HG03060 (cell line): ENCODE results near the gene SGMS1.

Experiments
- ATAC-seq: cut with Tn5 transposase; IDR thresholded peaks from one replicate; pipeline ENCODE4 v1.9.1; 2021; ENCODE audit warnings: low read depth, moderate number of reproducible peaks; ENCODE audit not compliant: unreplicated experiment

Gene SGMS1

DNA sequence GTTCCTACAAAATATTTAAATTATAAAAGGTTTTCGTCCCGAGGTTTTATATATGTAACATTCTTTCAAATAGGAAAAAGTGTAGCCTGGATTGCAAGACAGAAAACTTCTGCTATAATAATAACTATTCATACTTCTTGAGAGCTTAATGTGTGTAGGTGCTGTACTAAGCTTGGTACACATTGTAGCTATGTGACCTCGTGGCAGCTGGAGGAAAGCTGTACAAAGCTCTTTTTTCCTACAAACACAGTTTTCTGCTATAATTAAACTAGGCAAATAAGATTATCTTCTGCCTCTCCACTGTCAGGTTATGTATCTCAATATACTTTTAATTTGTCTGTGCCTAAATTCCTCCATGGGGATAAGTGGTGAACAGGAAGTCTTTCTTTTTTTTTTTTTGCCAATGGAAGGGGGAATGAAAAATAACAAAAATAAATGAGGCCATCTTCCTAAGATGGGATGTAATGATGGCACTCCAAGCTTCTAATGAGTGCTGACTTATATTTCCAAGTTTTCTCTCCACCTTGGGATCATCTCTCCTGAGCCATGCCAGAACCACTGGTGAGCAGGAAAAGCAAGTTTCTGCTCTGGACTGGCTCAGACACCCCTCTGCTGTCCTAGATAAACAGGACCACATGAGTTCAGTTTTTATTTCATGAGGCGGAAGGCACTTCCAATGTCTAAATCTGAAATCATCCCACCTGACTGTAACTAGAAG is 9.9 kb downstream of the SGMS1 start:
- ATAC-seq = no peak

DNA sequence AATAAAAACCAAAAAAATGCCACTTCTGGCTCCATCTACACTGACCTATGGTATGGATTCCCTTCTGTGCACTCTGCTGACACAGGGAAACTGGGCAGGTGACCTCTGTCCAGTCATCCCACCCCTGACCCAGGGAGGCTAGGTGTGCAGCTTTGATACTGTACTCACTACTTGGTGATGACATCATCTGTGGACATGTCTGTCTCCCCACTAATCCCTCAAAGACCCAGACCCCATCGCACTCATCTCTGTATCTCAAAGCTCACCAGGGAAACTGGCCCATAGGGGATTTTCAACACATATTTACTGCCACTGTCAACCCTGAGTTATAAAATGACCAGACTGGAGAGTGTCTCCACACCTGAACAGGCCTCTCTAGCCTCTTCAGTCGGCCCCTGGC is 10.6 kb downstream of the SGMS1 start:
- ATAC-seq = no peak

DNA sequence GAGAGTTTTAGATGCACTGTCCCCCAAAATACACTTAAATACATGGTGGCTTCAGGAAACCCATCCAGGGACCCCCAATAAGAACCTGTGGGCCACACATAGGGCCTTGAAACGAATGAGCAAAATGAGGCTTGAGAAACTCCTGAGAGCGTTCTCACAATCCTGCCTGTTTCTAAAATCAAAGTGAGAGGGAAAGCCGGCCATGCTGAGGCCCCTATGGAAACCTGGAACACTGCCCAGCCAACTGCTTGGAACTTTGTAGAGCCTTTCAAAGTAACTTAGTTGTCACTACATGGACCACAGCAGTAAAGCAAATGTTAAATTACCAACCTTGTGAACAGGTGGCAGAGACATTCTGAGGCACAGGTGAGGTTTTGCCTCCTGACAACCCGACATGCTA is 13.4 kb downstream of the SGMS1 start:
- ATAC-seq = no peak

DNA sequence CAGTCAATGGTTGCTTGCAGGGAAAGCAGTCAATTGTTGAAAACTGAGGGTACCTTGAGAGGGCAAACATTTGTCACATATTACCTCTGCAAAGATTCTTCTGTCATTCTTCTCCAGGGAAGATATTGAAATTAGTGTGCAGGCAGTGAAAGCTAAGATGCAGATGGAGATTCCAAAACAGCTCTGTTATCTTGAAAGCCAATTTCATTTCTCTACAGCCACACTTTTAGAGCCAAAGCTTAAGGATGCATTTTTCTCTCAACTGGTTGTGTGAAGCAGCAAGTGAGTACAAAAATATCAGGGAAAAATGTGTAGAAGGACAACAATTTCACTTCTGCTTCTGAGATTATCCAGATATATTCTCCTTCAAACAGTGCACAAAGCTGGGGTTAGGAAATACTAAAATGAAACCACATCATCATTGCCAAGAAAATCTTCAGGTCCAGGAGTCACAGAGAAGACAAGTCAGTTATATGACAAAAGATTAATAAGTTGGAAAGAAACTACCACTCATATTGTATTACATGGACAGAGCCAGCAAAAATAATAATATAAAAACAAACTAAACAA is 16.3 kb downstream of the SGMS1 start:
- ATAC-seq = no peak

DNA sequence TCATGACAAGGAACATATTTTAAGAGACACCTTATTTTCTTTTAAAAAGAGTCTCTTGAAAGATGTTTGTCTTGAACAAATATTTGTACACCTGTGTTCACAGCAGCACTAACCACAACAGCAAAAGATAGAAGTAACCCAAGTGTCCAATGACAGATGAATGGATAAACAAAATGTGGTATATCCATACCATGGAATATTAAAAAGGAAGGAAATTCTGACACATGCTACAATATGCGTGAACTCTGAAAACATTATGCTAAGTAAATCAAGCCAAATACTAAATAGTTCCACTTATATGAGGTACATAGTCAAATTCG is 17.8 kb downstream of the SGMS1 start:
- ATAC-seq = no peak

DNA sequence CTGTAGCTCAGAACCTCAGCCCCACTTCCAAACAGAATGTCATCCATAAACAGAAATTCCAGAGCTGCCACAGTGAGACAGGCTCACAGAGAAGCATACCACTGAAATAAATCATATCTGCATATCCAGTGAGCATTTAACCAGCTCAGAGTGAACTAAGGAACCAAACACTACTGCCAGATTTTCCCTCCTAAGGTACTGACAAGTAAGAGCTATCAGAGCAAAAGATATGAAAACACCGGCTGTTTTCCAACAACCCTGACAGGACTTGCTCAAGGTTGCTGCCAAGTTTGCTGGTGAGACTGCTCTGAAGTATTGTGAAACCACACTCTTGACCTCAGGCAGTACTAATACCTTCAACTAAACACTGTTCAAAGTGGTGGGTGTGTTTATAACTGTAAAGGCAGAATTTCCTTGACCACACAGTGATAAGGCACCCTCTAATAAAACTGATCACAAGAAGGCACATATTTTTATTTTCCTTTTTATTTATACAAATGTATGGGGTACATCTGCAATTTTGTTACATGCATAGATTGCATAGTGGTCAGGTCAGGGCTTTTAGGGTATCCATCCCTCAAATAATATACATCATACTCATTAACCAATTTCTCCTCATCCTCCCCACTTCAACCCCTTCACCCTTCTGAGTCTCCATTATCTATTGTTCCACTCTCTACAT is 18.3 kb downstream of the SGMS1 start:
- ATAC-seq = no peak

DNA sequence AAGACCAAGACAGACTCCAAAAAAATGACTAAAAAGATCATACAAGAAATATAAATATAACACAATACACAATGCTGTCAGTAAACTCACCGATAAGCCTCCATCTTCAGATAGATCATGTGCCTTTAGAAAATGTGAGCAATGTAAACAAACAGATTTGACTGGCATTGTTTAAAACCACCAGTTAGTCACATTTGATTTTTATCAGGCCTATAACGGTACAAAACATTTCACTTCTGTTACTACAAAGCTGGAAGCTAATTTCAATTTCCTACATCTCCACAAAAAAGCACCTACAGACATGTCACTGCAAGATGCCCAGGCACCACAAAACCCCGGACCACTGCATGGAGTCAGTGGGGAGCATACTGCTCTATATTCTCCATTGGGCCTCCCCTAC is 18.9 kb downstream of the SGMS1 start:
- no peak for ATAC-seq

DNA sequence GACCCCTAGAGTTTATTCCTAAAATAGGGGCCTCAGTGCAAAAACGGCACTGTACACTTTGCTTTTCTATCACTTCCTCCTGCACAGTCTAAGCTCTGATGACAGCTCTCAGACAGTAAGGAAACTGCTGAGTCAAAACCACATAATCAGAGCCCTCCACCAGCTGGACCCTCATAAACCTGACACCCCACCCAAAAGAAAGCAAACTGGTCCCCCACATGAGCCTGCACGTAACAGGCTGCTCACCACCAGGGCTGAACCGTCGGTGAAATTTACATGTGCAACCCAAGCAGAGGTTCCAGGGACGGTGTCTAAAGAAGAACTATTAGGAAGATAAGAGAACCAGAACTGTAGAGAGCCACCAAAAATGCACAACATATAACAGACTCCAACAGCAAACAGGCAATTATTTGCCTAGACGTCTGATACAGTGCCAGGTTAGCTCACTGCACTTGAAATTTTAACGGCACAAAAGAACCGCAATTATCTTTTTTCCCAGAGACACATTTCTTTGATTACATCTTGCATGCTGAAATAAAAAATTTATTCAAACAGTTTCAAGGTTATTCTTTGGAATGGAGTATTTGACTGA is 19.6 kb downstream of the SGMS1 start:
- no peak for ATAC-seq

DNA sequence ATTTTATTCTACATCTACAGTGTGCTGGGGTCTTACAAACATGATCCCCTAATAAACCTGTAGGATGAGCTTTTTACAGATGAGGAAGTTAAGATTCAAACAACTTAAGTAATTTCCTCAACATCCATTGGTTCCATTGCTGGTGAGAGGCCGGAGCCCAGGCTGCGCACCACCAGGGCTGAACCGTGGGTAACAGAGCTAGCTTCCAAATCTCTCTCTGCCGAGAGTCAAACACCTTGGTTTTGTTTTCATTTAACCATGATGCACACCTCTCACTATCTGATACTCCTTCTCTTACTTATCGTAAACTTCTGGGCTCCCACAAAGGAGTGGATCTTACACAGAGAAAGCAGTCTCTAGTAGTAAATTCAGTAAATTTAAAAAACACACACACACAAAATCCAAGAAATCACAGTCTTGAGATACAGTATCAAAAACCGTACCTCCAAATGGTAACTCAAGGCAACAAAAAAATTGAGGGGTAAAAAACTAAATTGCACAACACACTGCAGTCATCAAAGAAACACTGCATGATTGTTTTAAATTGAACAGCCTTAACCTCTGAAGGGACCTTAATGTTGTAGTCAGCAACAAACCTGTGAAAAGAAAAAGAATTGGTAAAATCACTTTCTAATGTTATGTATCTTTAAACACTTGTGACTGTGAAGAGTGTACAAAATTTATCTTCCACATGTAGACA is 20.5 kb downstream of the SGMS1 start:
- no peak for ATAC-seq

DNA sequence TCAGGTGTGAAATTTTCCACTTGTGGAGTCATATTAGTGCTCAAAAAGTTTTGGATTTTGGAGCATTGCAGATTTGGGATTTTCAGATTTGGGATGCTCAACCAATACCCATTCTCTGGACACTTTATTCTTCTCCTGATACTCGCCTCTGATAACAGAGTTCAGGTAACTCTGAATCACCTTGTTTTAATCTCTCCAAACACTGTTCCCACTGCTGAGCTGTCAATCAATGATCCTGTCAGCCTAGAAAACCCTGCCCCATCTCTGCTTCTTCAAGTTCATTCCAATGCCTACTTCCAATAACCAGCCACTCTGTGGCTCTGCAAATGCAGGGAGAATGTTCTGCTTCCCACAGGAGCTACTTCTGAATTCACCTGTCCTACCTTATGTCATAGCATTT is 21.8 kb downstream of the SGMS1 start:
- ATAC-seq = no peak

DNA sequence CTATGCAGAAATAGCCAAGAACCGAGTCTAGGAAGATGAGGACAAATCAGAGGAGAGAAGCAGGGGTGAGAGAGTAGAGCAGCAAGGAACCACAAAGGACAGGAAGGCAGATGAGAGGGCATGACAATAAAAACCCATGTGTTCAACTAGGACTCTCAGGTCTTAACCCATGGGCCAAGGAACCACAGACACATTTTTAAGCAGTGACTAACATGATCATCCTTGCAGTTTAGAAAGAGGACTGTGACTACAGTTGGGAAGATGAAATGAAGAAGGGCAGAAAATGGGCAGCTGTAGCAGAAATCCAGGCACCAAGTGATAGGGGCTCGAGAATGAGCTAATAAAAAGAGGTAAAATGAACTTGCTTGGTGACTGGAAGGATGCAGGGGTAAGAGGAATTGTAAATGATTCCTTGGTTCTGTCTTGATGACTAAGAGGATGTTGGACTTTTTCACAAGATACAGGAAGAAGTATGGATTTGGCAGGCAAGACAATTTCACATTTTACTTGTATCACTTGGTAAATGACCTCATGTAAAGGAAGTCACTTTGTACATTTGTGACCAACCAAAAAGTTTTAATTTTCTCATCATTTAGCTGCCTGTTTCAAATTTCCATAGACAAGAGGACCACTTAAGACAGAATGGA is 22.8 kb downstream of the SGMS1 start:
- ATAC-seq = no peak

DNA sequence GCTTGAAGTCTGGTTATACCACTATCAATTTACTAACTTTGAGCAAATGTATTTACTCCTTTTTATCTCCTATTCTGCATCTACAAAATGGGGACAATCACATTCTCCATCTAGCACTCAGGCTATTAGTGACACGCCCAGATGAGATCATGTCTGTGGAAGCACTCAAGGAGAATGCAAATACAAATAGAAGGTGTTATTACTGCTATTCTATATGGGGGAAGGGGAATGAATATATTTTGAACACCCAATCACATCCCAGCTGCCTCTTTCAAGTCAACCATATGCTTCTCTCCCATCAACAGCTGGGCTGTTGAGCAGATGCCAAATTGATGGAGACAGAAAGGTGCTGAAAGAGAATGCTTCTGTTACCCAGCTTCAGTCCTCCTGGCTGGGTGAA is 23.5 kb downstream of the SGMS1 start:
- ATAC-seq = no peak

DNA sequence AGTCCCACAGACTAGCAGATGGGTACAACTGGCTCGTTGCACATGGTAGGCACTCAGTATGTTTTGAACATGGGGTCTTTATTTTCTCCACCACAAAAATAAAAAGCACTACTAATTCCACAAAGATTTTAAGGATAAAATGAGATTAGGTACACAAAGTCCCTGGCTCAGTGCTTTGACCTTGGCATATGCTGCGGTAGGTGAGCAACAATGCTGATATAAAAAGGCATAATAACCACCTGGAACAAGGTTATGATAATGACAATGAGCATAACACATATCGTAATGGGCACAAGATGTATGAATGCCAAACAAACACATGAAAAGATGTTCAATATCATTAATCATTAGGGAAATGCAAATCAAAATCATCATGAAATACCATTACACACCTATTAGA is 26.9 kb downstream of the SGMS1 start:
- no peak for ATAC-seq

DNA sequence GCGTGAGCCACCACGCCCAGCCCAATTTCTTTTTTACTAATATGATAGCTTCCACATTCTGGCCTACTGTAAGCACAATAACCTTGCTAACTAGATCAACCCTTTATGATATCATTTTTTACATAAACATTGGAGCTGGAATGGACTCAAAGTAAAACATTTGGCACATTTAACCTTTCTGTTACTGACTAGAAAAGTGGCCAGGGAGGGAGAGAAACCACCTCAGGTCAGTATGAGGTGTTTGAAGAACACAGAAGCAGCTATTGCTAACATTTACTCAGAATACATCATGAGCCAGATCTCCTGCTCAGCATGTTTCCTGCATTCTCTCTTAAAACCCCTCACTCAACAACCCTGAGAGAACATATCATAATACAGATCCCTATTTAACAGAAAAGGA is 27.3 kb downstream of the SGMS1 start:
- ATAC-seq = no peak

DNA sequence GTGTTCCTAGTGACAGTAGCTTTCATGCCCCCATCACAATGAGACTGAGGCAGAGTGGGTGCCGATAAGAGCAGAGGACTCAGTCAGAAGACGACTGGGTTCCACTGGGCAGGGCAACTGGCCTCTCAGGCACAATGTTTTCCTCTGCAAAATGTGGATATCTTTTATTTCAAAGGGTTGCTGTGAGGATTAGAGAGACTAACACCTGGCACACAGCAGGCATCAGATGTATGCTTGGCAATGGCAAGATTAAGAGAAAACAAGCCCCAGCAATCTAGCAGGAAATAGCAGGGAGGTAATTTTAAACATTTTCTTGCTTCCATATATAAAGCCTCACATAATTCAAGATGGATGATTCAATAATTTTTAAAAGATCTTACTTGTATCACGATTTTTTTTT is 28.0 kb downstream of the SGMS1 start:
- ATAC-seq = no peak

DNA sequence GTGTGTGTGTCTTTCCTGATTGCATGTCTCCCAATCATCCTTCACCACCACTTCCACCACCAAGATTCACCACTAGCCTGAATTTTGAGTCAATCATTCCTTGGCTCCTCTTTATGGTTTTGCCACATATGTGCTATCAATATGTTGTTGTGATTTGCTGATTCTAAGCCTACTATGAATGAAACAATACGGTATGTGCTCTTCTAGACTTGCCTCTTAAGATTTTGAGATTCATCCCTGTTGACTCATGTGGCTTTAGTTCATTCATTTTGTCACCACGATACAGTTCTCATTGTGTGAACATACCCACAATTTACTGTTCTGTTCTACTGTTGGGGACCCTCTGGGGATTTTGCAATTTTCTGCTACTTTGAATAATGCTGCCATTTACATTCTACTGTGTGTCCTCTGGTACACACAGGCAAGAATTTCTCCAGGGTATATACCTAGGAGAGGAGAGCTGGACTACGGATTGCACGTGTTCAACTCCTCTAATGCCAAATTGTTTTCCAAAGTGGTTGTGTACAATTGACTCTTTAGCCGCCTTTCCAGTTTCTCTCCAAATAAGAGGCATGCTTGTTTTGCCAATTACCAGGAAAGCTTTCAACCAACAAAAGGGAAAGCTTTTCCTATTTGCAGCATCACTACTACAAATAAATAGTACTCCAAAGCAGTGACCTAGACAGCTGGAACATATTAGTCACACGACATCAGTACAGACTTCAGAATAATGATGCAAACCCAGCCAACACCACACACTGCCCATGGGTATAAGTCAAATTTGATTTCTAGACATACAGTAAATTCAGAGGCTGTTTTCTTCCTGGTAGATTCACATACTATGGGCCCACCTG is 30.0 kb downstream of the SGMS1 start:
- no peak for ATAC-seq

DNA sequence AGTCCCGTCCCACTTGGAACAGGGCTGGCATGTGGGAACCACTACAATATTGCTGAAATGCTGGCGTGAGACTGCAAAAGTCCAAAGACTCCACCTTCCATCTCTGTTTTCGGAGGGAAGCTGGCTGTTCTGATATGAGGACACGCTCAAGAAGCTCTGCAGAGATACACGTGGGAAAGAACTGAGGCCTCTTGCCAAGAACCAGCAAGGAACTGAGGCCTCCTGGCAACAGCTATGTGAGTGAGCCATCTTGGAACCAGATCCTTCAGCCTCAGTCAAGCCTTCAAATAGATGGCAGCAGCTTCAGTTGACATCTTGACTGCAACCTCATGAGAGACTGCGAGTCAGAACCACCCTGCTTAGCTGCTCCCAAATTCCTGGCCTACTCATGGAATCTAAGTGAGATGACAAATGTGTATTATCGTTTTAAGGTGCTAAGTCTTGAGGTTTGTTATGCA is 30.8 kb downstream of the SGMS1 start:
- ATAC-seq = no peak

DNA sequence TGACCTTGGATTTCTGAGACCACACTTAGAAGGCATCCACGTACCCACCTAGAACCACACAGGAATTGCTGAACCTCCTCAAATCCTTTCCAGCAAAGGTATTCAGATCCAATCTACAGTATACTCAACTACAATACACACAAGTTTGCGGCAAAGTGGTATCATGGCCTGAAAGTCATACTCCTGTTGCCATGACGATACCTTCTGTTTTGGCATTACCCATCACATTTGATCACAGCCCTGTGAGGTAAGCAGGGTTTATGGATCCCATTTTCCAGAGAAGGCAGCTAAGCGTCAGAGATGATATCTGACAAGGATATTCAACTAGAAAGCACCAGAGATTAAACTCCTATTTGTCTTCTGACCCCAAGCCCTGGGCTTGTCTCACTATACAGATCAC is 32.8 kb downstream of the SGMS1 start:
- ATAC-seq = no peak

DNA sequence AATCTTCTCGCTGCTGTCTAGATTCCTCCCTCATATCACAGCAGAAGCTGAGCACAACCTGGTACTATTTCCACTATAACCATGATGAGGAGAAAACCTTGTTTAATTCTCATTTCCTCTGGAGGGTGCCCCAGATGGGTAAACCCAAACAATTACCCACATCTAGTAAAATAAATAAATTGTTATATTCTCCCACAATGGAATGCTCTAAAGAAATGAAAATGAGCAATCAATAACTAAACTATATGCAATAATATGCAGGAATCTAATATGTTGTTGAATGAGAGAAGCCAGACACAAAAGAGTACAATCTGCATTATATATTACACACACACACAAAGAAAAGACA is 37.0 kb downstream of the SGMS1 start:
- no peak for ATAC-seq
